Measurements from ENCODE around the gene RPL5.

The RPL5 gene

GRCh38 chr1:92820551-92820950 is 11.3 kb upstream of the RPL5 start:
- no peak for DNase-seq

GRCh38 chr1:92822879-92823278 is 9.0 kb upstream of the RPL5 start:
- no peak for DNase-seq

- no peak for DNase-seq
These were observed 5.0 kb upstream of the RPL5 start for GRCh38 chr1:92826792-92827191.

GRCh38 chr1:92831368-92831761 is 475 bp upstream of the RPL5 start:
- DNase-seq, result no peak

GRCh38 chr1:92832537-92833114 is 786 bp downstream of the RPL5 start:
- DNase-seq, result no peak

- DNase-seq, result peak in 1 of 2 donors; percentile 38
These were observed 2.0 kb downstream of the RPL5 start for GRCh38 chr1:92833840-92834239.

GRCh38 chr1:92834617-92835016 is 2.8 kb downstream of the RPL5 start:
- DNase-seq, result no peak

- DNase-seq, result no peak
These were observed 5.2 kb downstream of the RPL5 start for GRCh38 chr1:92837062-92837461.

GRCh38 chr1:92838519-92838918 is 6.7 kb downstream of the RPL5 start:
- no peak for DNase-seq

GRCh38 chr1:92839442-92839841 is 7.6 kb downstream of the RPL5 start:
- DNase-seq, result no peak

- DNase-seq, result no peak
These were observed 8.8 kb downstream of the RPL5 start for GRCh38 chr1:92840600-92840999.

GRCh38 chr1:92842082-92843045 is 10.5 kb downstream of the RPL5 start:
- DNase-seq, result no peak

- no peak for DNase-seq
These were observed 11.2 kb downstream of the RPL5 start for GRCh38 chr1:92843046-92843423.

- no peak for DNase-seq
These were observed 11.9 kb downstream of the RPL5 start for GRCh38 chr1:92843429-92844352.

GRCh38 chr1:92844439-92844838 is 12.6 kb downstream of the RPL5 start:
- no peak for DNase-seq

- DNase-seq, result no peak
These were observed 14.1 kb downstream of the RPL5 start for GRCh38 chr1:92845908-92846307.

GRCh38 chr1:92848201-92848600 is 16.4 kb downstream of the RPL5 start:
- no peak for DNase-seq

GRCh38 chr1:92850019-92850418 is 18.2 kb downstream of the RPL5 start:
- no peak for DNase-seq

- no peak for DNase-seq
These were observed 19.9 kb downstream of the RPL5 start for GRCh38 chr1:92851729-92852128.

- DNase-seq, result no peak
These were observed 21.5 kb downstream of the RPL5 start for GRCh38 chr1:92853299-92853698.

GRCh38 chr1:92854101-92854785 is 22.4 kb downstream of the RPL5 start:
- DNase-seq, result no peak

- no peak for DNase-seq
These were observed 23.4 kb downstream of the RPL5 start for GRCh38 chr1:92855236-92855635.

GRCh38 chr1:92857817-92858216 is 26.0 kb downstream of the RPL5 start:
- DNase-seq, result no peak
